Karpas-422 (cell line): ENCODE data around the gene PPP1CB. TPM values are rescaled to one million over a fixed set of nuclear protein-coding genes. Genes with fewer than 3 reads are reported as not detected.

Experiments used
- DNase-seq: peaks from one replicate; pipeline ENCODE4 v3.0.0-alpha.2; 2015
- H2AFZ ChIP-seq: fragments of 200-600 bp; sonication (generic); 2 replicates; pipeline ENCODE4 v1.6.1; 2014; ENCODE audit warnings: antibody characterized with exemption, low read length, mixed read lengths
- H3K27ac ChIP-seq: fragments of 200-600 bp; sonication (generic); 2 replicates; pipeline ENCODE4 v1.5.1; 2014; ENCODE audit warnings: mild to moderate bottlenecking, low read length, moderate library complexity
- H3K27me3 ChIP-seq: fragments of 200-600 bp; sonication (generic); 2 replicates; pipeline ENCODE4 v1.6.1; 2014; ENCODE audit warnings: low read length, mixed read lengths
- H3K36me3 ChIP-seq: fragments of 200-600 bp; sonication (generic); 2 replicates; pipeline ENCODE4 v1.6.1; 2014; ENCODE audit warnings: low read length, mixed read lengths; ENCODE audit not compliant: insufficient read depth
- H3K4me1 ChIP-seq: fragments of 200-600 bp; sonication (generic); 2 replicates; pipeline ENCODE4 v1.6.1; 2014; ENCODE audit warnings: mild to moderate bottlenecking, low read length, mixed read lengths
- H3K4me2 ChIP-seq: fragments of 200-600 bp; sonication (generic); 2 replicates; pipeline ENCODE4 v1.6.1; 2014; ENCODE audit warnings: low read length, low read depth, mild to moderate bottlenecking; ENCODE audit not compliant: poor library complexity, severe bottlenecking
- H3K4me3 ChIP-seq: fragments of 200-600 bp; sonication (generic); 2 replicates; pipeline ENCODE4 v1.5.1; 2014; ENCODE audit warnings: mild to moderate bottlenecking, antibody characterized with exemption, low read length, mixed read lengths
- H3K79me2 ChIP-seq: fragments of 200-600 bp; sonication (generic); 2 replicates; pipeline ENCODE4 v1.6.1; 2014; ENCODE audit warnings: mild to moderate bottlenecking, low read length, mixed read lengths
- H3K9ac ChIP-seq: fragments of 200-600 bp; sonication (generic); 2 replicates; pipeline ENCODE4 v1.6.0; 2014; ENCODE audit warnings: low read length
- H3K9me2 ChIP-seq: fragments of 200-600 bp; sonication (generic), shearing (Covaris generic); replicated peaks from 2 replicates; pipeline ENCODE4 v1.6.0; 2014; ENCODE audit warnings: mild to moderate bottlenecking, low read length, moderate library complexity; ENCODE audit not compliant: insufficient read depth
- H3K9me3 ChIP-seq: fragments of 300-700, 200-600 bp; sonication (generic); 2 replicates; pipeline ENCODE4 v1.6.1; 2014; ENCODE audit warnings: low read length, mixed read lengths
- H4K20me1 ChIP-seq: fragments of 200-600 bp; sonication (generic); 2 replicates; pipeline ENCODE4 v1.6.1; 2014; ENCODE audit warnings: mild to moderate bottlenecking, antibody characterized with exemption, low read length, low read depth; ENCODE audit not compliant: insufficient read depth
- total RNA-seq: library from RNA; depleted of rRNA; stranded (reverse); fragments of >200 nt; shearing (Covaris generic); gene quantifications from 2 replicates; pipeline ENCODE4 v1.2.3, GENCODE V29; 2014; ENCODE audit warnings: low replicate concordance

Gene PPP1CB
- total RNA-seq, 1 experiment from 2014 or later, result 134 TPM

GRCh38 chr2:28713577-28714298 lies 37.9 kb upstream of the PPP1CB start:
- Histone ChIP-seq H3K36me3 (no peaks in the 10 kb centered on the region), H3K4me3 (no peak overlapping the region), H3K4me1 (peaks cover 5% of the 10 kb centered on the region), H3K27me3 (no peaks in the 10 kb centered on the region), H3K79me2 (no peaks in the 10 kb centered on the region), H4K20me1 (no peaks in the 10 kb centered on the region), H2AFZ (no peak overlapping the region), H3K27ac (no peak overlapping the region), H3K9me3 (no peaks in the 10 kb centered on the region), H3K4me2 (no peak overlapping the region), H3K9ac (no peak overlapping the region), H3K9me2 (no peaks in the 10 kb centered on the region)
- no peak for DNase-seq

- no peaks in the 10 kb centered on the region for H3K36me3 ChIP-seq
- H3K4me3 ChIP-seq, result no peak overlapping the region
- H3K4me2 ChIP-seq, result no peak overlapping the region
- peak overlapping the region; percentile 34; the same call in 1 of the 2 replicates for H2AFZ ChIP-seq
- no peaks in the 10 kb centered on the region for H3K79me2 ChIP-seq
- H3K9me2 ChIP-seq, result no peaks in the 10 kb centered on the region
- DNase-seq, result peak; percentile 45
- no peak overlapping the region for H3K27ac ChIP-seq
- H3K27me3 ChIP-seq, result no peaks in the 10 kb centered on the region
- H3K9me3 ChIP-seq, result no peaks in the 10 kb centered on the region
- H4K20me1 ChIP-seq, result no peaks in the 10 kb centered on the region
- H3K9ac ChIP-seq, result no peak overlapping the region
- peaks cover 5% of the 10 kb centered on the region for H3K4me1 ChIP-seq
Observed at GRCh38 chr2:28716265-28716865, 35.3 kb upstream of the PPP1CB start.

- Histone ChIP-seq H3K9ac (no peak overlapping the region), H2AFZ (no peak overlapping the region), H3K4me2 (no peak overlapping the region)
Observed at GRCh38 chr2:28717339-28717758, 34.3 kb upstream of the PPP1CB start.

GRCh38 chr2:28720345-28720744 lies 31.3 kb upstream of the PPP1CB start:
- no peaks in the 10 kb centered on the region for H3K27me3 ChIP-seq
- H3K4me1 ChIP-seq, result peaks cover 5% of the 10 kb centered on the region
- no peak overlapping the region for H3K27ac ChIP-seq
- no peak overlapping the region for H3K4me3 ChIP-seq
- no peaks in the 10 kb centered on the region for H4K20me1 ChIP-seq
- H2AFZ ChIP-seq, result no peak overlapping the region
- no peaks in the 10 kb centered on the region for H3K9me3 ChIP-seq
- DNase-seq, result no peak
- no peaks in the 10 kb centered on the region for H3K9me2 ChIP-seq
- H3K9ac ChIP-seq, result no peak overlapping the region
- H3K4me2 ChIP-seq, result no peak overlapping the region
- no peaks in the 10 kb centered on the region for H3K36me3 ChIP-seq
- no peaks in the 10 kb centered on the region for H3K79me2 ChIP-seq

More at GRCh38 chr2:28717339-28717758, 34.3 kb upstream of the PPP1CB start:
- Histone ChIP-seq H3K4me1 (peaks cover 5% of the 10 kb centered on the region), H4K20me1 (no peaks in the 10 kb centered on the region), H3K27ac (no peak overlapping the region), H3K79me2 (no peaks in the 10 kb centered on the region), H3K36me3 (no peaks in the 10 kb centered on the region), H3K4me3 (no peak overlapping the region), H3K9me3 (no peaks in the 10 kb centered on the region), H3K9me2 (no peaks in the 10 kb centered on the region), H3K27me3 (no peaks in the 10 kb centered on the region)
- no peak for DNase-seq

GRCh38 chr2:28721601-28722191 lies 29.9 kb upstream of the PPP1CB start:
- no peaks in the 10 kb centered on the region for H3K27me3 ChIP-seq
- H3K9ac ChIP-seq, result no peak overlapping the region
- no peak overlapping the region for H3K4me2 ChIP-seq
- H2AFZ ChIP-seq, result no peak overlapping the region
- H3K27ac ChIP-seq, result no peak overlapping the region
- H3K36me3 ChIP-seq, result no peaks in the 10 kb centered on the region
- H4K20me1 ChIP-seq, result no peaks in the 10 kb centered on the region
- no peak for DNase-seq
- H3K4me1 ChIP-seq, result no peaks in the 10 kb centered on the region
- no peaks in the 10 kb centered on the region for H3K9me2 ChIP-seq
- no peaks in the 10 kb centered on the region for H3K9me3 ChIP-seq
- H3K4me3 ChIP-seq, result no peak overlapping the region
- no peaks in the 10 kb centered on the region for H3K79me2 ChIP-seq

- Histone ChIP-seq H3K9me3 (no peaks in the 10 kb centered on the region), H3K27me3 (no peaks in the 10 kb centered on the region), H3K4me1 (no peaks in the 10 kb centered on the region), H3K36me3 (no peaks in the 10 kb centered on the region), H3K9me2 (no peaks in the 10 kb centered on the region), H4K20me1 (no peaks in the 10 kb centered on the region), H3K9ac (no peak overlapping the region), H3K4me3 (no peak overlapping the region), H3K27ac (no peak overlapping the region), H2AFZ (no peak overlapping the region), H3K79me2 (no peaks in the 10 kb centered on the region), H3K4me2 (no peak overlapping the region)
- DNase-seq, result no peak
Observed at GRCh38 chr2:28725021-28725711, 26.5 kb upstream of the PPP1CB start.

GRCh38 chr2:28726177-28726576 lies 25.5 kb upstream of the PPP1CB start:
- Histone ChIP-seq H3K9me2 (no peaks in the 10 kb centered on the region), H3K9me3 (no peaks in the 10 kb centered on the region), H3K27ac (no peak overlapping the region), H4K20me1 (no peaks in the 10 kb centered on the region), H3K36me3 (no peaks in the 10 kb centered on the region), H2AFZ (no peak overlapping the region), H3K4me3 (no peak overlapping the region), H3K27me3 (no peaks in the 10 kb centered on the region), H3K79me2 (no peaks in the 10 kb centered on the region), H3K9ac (no peak overlapping the region), H3K4me1 (no peaks in the 10 kb centered on the region), H3K4me2 (no peak overlapping the region)
- no peak for DNase-seq

GRCh38 chr2:28729698-28730097 lies 21.9 kb upstream of the PPP1CB start:
- no peak for DNase-seq
- no peak overlapping the region for H3K4me2 ChIP-seq

More at GRCh38 chr2:28729698-28730097, 21.9 kb upstream of the PPP1CB start:
- no peaks in the 10 kb centered on the region for H3K4me1 ChIP-seq
- H3K9ac ChIP-seq, result no peak overlapping the region
- no peaks in the 10 kb centered on the region for H3K27me3 ChIP-seq
- H3K9me3 ChIP-seq, result no peaks in the 10 kb centered on the region
- no peaks in the 10 kb centered on the region for H4K20me1 ChIP-seq
- H3K4me3 ChIP-seq, result no peak overlapping the region
- no peaks in the 10 kb centered on the region for H3K9me2 ChIP-seq
- H2AFZ ChIP-seq, result no peak overlapping the region
- H3K36me3 ChIP-seq, result no peaks in the 10 kb centered on the region
- no peaks in the 10 kb centered on the region for H3K79me2 ChIP-seq
- H3K27ac ChIP-seq, result no peak overlapping the region
